H1 (cell line): ENCODE results near the gene C1orf50. TPM values are rescaled to one million over a fixed set of nuclear protein-coding genes. Genes with fewer than 3 reads are reported as not detected.

ENCODE experiments used
- CTCF ChIA-PET: fragments of 300-600 bp; sonication (Branson Sonifier 250); formaldehyde crosslinking; loops from one replicate; lab custom pipeline; 2021; ENCODE audit not compliant: partially characterized antibody; lab: Charles Lee
- POLR2A ChIA-PET: fragments of 300-600 bp; sonication (Branson Sonifier 250); formaldehyde crosslinking; loops from one replicate; lab custom pipeline; 2021; ENCODE audit warnings: inconsistent platforms; ENCODE audit not compliant: partially characterized antibody; lab: Charles Lee
- DNase-seq, 2 experiments: peaks; one replicate each; pipeline versions ENCODE4 v3.0.0 to v3.0.0-alpha.2; 2010 to 2022; ENCODE audit warnings: low spot score in 2 of 2, low read depth in 1 of 2, mixed read lengths in 1 of 2
- FAIRE-seq: peaks from 2 replicates; lab custom pipeline; 2011; peaks lifted over from hg19 to GRCh38; lab: Jason Lieb, UNC
- H2AFZ ChIP-seq: 2 replicates; pipeline ENCODE4 v1.8.1; 2012; ENCODE audit warnings: low read length, inconsistent platforms
- H2AK5ac ChIP-seq: 2 replicates; pipeline ENCODE4 v1.6.1; 2013; ENCODE audit warnings: low read depth, low read length
- H2BK120ac ChIP-seq: replicated peaks from 2 replicates; pipeline ENCODE3; 2013; ENCODE audit warnings: low read depth, low read length, inconsistent platforms
- H2BK12ac ChIP-seq: 2 replicates; pipeline ENCODE4 v1.6.1; 2013; ENCODE audit warnings: low read depth, low read length
- H2BK15ac ChIP-seq: 2 replicates; pipeline ENCODE4 v1.6.1; 2013; ENCODE audit warnings: low read length
- H2BK20ac ChIP-seq: 2 replicates; pipeline ENCODE4 v1.6.1; 2013; ENCODE audit warnings: low read length
- H2BK5ac ChIP-seq: 2 replicates; pipeline ENCODE4 v1.6.1; 2013; ENCODE audit warnings: low read depth, low read length
- H3K14ac ChIP-seq: 2 replicates; pipeline ENCODE4 v1.6.1; 2013; ENCODE audit warnings: inconsistent platforms; ENCODE audit not compliant: insufficient read length
- H3K18ac ChIP-seq: 2 replicates; pipeline ENCODE4 v1.6.1; 2013; ENCODE audit warnings: low read length; ENCODE audit errors: extremely low read depth
- H3K23ac ChIP-seq: 2 replicates; pipeline ENCODE4 v1.6.1; 2013; ENCODE audit warnings: inconsistent platforms; ENCODE audit not compliant: insufficient read length
- H3K23me2 ChIP-seq: 2 replicates; pipeline ENCODE4 v1.6.1; 2013; ENCODE audit warnings: low read depth, low read length
- H3K27ac ChIP-seq: 2 replicates; pipeline ENCODE4 v1.6.1; 2011; ENCODE audit warnings: low read depth, low read length, inconsistent platforms
- H3K27me3 ChIP-seq, 4 experiments: replicated peaks in 1 of 4; 1 replicate in 1 of 4; 2 replicates in 3 of 4; pipeline versions ENCODE4 v1.6.1 to v1.8.1; 2011 to 2013; ENCODE audit warnings: low read length in 3 of 4, mild to moderate bottlenecking in 3 of 4, inconsistent platforms in 2 of 4, mixed read lengths in 2 of 4, moderate library complexity in 1 of 4; ENCODE audit not compliant: control insufficient read depth in 3 of 4, insufficient read depth in 3 of 4; ENCODE audit errors: extremely low read depth in 1 of 4
- H3K36me3 ChIP-seq, 4 experiments: 2 replicates each; pipeline versions ENCODE4 v1.6.1 to v1.8.1; 2011 to 2013; ENCODE audit warnings: mild to moderate bottlenecking in 4 of 4, low read length in 3 of 4, moderate library complexity in 2 of 4, control low read depth in 1 of 4, inconsistent platforms in 1 of 4; ENCODE audit not compliant: insufficient read depth in 4 of 4, control insufficient read depth in 2 of 4
- H3K4ac ChIP-seq: replicated peaks from 2 replicates; pipeline ENCODE3; 2013; ENCODE audit warnings: low read length, low read depth, mixed read lengths, inconsistent platforms; ENCODE audit not compliant: insufficient read length
- H3K4me1 ChIP-seq, 4 experiments: replicated peaks in 1 of 4; 1 replicate in 1 of 4; 2 replicates in 3 of 4; pipeline versions ENCODE4 v1.6.1 to v1.8.1; 2011 to 2013; ENCODE audit warnings: low read length in 3 of 4, inconsistent platforms in 2 of 4, mixed read lengths in 1 of 4; ENCODE audit not compliant: insufficient read depth in 4 of 4, control insufficient read depth in 3 of 4
- H3K4me2 ChIP-seq, 2 experiments: 2 replicates each; pipeline versions ENCODE4 v1.6.1 to v1.8.1; 2011 to 2013; ENCODE audit warnings: low read depth in 2 of 2, low read length in 2 of 2, control low read depth in 1 of 2, inconsistent platforms in 1 of 2, mild to moderate bottlenecking in 1 of 2; ENCODE audit not compliant: insufficient read depth in 1 of 2
- H3K4me3 ChIP-seq, 4 experiments: fragments of 200-600, 300-600 bp in 1 of 4; sonication (generic), shearing (Covaris generic), sonication (Bioruptor Twin) in 1 of 4; 2 replicates each; pipeline versions ENCODE4 v1.5.1 to v1.8.1; 2011 to 2016; ENCODE audit warnings: low read length in 4 of 4, low read depth in 3 of 4, control low read depth in 2 of 4, inconsistent platforms in 2 of 4, mild to moderate bottlenecking in 2 of 4, mixed read lengths in 1 of 4, moderate library complexity in 1 of 4; ENCODE audit not compliant: insufficient read depth in 2 of 4; ENCODE audit errors: extremely low read depth in 1 of 4
- H3K56ac ChIP-seq: replicated peaks from 2 replicates; pipeline ENCODE3; 2013; ENCODE audit warnings: low read depth, mild to moderate bottlenecking, mixed read lengths, low read length, inconsistent platforms; ENCODE audit not compliant: insufficient read length
- H3K79me1 ChIP-seq: 2 replicates; pipeline ENCODE4 v1.6.1; 2013; ENCODE audit warnings: low read depth, low read length, control low read depth
- H3K79me2 ChIP-seq, 2 experiments: 2 replicates each; pipeline versions ENCODE4 v1.6.1 to v1.8.1; 2012 to 2013; ENCODE audit warnings: low read length in 2 of 2, mild to moderate bottlenecking in 2 of 2, inconsistent platforms in 1 of 2; ENCODE audit not compliant: insufficient read depth in 2 of 2, control insufficient read depth in 1 of 2
- H3K9ac ChIP-seq, 4 experiments: replicated peaks in 1 of 4; 1 replicate in 1 of 4; 2 replicates in 3 of 4; pipeline versions ENCODE4 v1.6.1 to v1.8.1; 2011 to 2013; ENCODE audit warnings: low read depth in 3 of 4, low read length in 3 of 4, control low read depth in 2 of 4, mild to moderate bottlenecking in 2 of 4, moderate library complexity in 2 of 4, inconsistent platforms in 1 of 4; ENCODE audit errors: extremely low read depth in 1 of 4
- H3K9me3 ChIP-seq, 2 experiments: 2 replicates each; pipeline versions ENCODE4 v1.6.1 to v1.8.1; 2012 to 2013; ENCODE audit warnings: mild to moderate bottlenecking in 2 of 2, moderate library complexity in 2 of 2, control low read depth in 1 of 2, inconsistent platforms in 1 of 2, low read depth in 1 of 2, low read length in 1 of 2, mixed read lengths in 1 of 2; ENCODE audit not compliant: insufficient read depth in 2 of 2
- H4K20me1 ChIP-seq, 2 experiments: replicated peaks in 1 of 2; 2 replicates each; pipeline versions ENCODE3 to v1.8.1; 2011 to 2013; ENCODE audit warnings: inconsistent platforms in 2 of 2, low read length in 2 of 2, mild to moderate bottlenecking in 1 of 2; ENCODE audit not compliant: insufficient read depth in 2 of 2, control insufficient read depth in 1 of 2
- H4K5ac ChIP-seq: 2 replicates; pipeline ENCODE4 v1.6.1; 2013; ENCODE audit warnings: low read length, low read depth, mixed read lengths, inconsistent platforms; ENCODE audit not compliant: insufficient read length
- H4K8ac ChIP-seq: 2 replicates; pipeline ENCODE4 v1.8.0; 2013; ENCODE audit warnings: mild to moderate bottlenecking, moderate library complexity, low read length, inconsistent platforms; ENCODE audit not compliant: insufficient read depth; ENCODE audit errors: extremely low read depth
- H4K91ac ChIP-seq: replicated peaks from 2 replicates; pipeline ENCODE3; 2013; ENCODE audit warnings: low read length, mixed read lengths, inconsistent platforms; ENCODE audit not compliant: insufficient read length
- CBX8 ChIP-seq: fragments of 300-800, 300-1000 bp; sonication (generic); IDR thresholded peaks from 2 replicates; pipeline ENCODE4 v1.7.1; 2016; ENCODE audit warnings: low read depth, low read length, borderline replicate concordance
- CREB1 ChIP-seq: IDR thresholded peaks from 2 replicates; pipeline ENCODE4 v1.6.1; 2012; ENCODE audit warnings: inconsistent platforms
- CTCF ChIP-seq, 3 experiments: IDR thresholded peaks; 1 replicate in 2 of 3; 2 replicates in 1 of 3; pipeline versions ENCODE4 v1.5.1 to v1.6.1; 2011; ENCODE audit warnings: low read length in 3 of 3, mild to moderate bottlenecking in 3 of 3, inconsistent platforms in 2 of 3, low read depth in 1 of 3, moderate library complexity in 1 of 3; ENCODE audit not compliant: insufficient read depth in 1 of 3; ENCODE audit errors: control extremely low read depth in 1 of 3
- EZH2 ChIP-seq: fragments of 200-600 bp; sonication (generic); IDR thresholded peaks from 2 replicates; pipeline ENCODE4 v1.7.1; 2012; ENCODE audit warnings: low read depth, mild to moderate bottlenecking, moderate library complexity, low read length, inconsistent platforms; ENCODE audit not compliant: severe bottlenecking
- HDAC2 ChIP-seq, 2 experiments: fragments of 300-600 bp in 1 of 2; sonication (generic) in 1 of 2; IDR thresholded peaks; 2 replicates each; pipeline ENCODE4 v1.6.1; 2011 to 2012; ENCODE audit warnings: low read depth in 2 of 2, low read length in 2 of 2, mild to moderate bottlenecking in 2 of 2, moderate library complexity in 2 of 2, borderline replicate concordance in 1 of 2, inconsistent platforms in 1 of 2
- KDM4A ChIP-seq: IDR thresholded peaks from one replicate; pipeline ENCODE4 v1.7.1; 2012; ENCODE audit warnings: low read depth, mild to moderate bottlenecking, moderate library complexity, low read length, inconsistent platforms; ENCODE audit not compliant: severe bottlenecking
- RAD21 ChIP-seq, 2 experiments: IDR thresholded peaks in 1 of 2; conservative IDR thresholded peaks in 1 of 2; 2 replicates each; pipeline ENCODE4 v1.6.1; 2011; ENCODE audit warnings: low read depth in 2 of 2, low read length in 2 of 2, improper control_type of control experiment in 1 of 2, inconsistent platforms in 1 of 2, mild to moderate bottlenecking in 1 of 2, moderate library complexity in 1 of 2
- RFX5 ChIP-seq: IDR thresholded peaks from 2 replicates; pipeline ENCODE4 v1.6.1; 2011; ENCODE audit warnings: low read depth, low read length, improper control_type of control experiment, borderline replicate concordance
- RXRA ChIP-seq: IDR thresholded peaks from 2 replicates; pipeline ENCODE4 v1.6.1; 2011; ENCODE audit warnings: low read depth, mild to moderate bottlenecking, low read length, moderate library complexity; ENCODE audit not compliant: insufficient read depth
- TEAD4 ChIP-seq: IDR thresholded peaks from 2 replicates; pipeline ENCODE4 v1.6.1; 2012; ENCODE audit warnings: low read depth, low read length, inconsistent platforms, mixed read lengths
- WGBS, 2 experiments: shearing (Covaris generic) in 1 of 2; methylation state at CpG; one replicate each; pipeline versions ENCODE4 v1.1.6 to v1.1.7; 2013 to 2015; ENCODE audit warnings: low lambda C conversion rate in 2 of 2, mixed read lengths in 2 of 2, inconsistent platforms in 1 of 2, low coverage in 1 of 2, missing lambda C conversion rate in 1 of 2; ENCODE audit not compliant: insufficient replicate concordance in 2 of 2, insufficient coverage in 1 of 2, insufficient read length in 1 of 2; ENCODE audit errors: extremely low coverage in 1 of 2, missing lambda C conversion rate in 1 of 2; 5-methylcytosine and 5-hydroxymethylcytosine counted together
- polyA plus RNA-seq, 7 experiments: library from polyadenylated mRNA; depleted of rRNA in 3 of 7; stranded (reverse) in 5 of 7; unstranded in 2 of 7; fragments of >200 nt in 5 of 7; fragments of 200-250 nt in 2 of 7; gene quantifications; 1 replicate in 5 of 7; 2 replicates in 1 of 7; 4 replicates in 1 of 7; pipeline versions ENCODE4 v1.2.1 to v1.2.3, GENCODE V29; 2011 to 2013; ENCODE audit warnings: missing spikeins in 2 of 7, mixed read lengths in 2 of 7
- total RNA-seq: library from RNA; stranded (reverse); fragmentation: NEBNext Ultra II Directional; extraction: Animal tissue kit (Norgen Biotek cat#: 25700); gene quantifications from 2 replicates; pipeline ENCODE4 v1.2.1, GENCODE V29; 2021

C1orf50 gene
- total and polyA plus RNA-seq, 2 of the 8 experiments (the other 6 are each of a cell fraction or from before 2014, with no cell fraction given) = 3.2 to 7.1 TPM

- Histone ChIP-seq H3K4me3 (no peak overlapping the region), H3K9me3 (no peaks in the 10 kb centered on the region), H2AFZ (no peak overlapping the region), H2BK120ac (no peak overlapping the region), H3K23me2 (no peaks in the 10 kb centered on the region), H3K79me2 (0 out of 4 replicates have a peak, but pooled peaks cover 0 to 2% of the 10 kb centered on the region in 2 experiments), H2BK5ac (no peak overlapping the region), H4K8ac (no peak overlapping the region), H3K36me3 (peaks cover 5 to 29% (median 19%) of the 10 kb centered on the region in 4 experiments; a peak in 7 of 8 replicates), H2BK15ac (no peak overlapping the region), H3K4me1 (no peaks in the 10 kb centered on the region), H4K5ac (no peak overlapping the region), H3K9ac (no peak overlapping the region), H3K4me2 (no peak overlapping the region), H3K4ac (no peak overlapping the region), H2BK20ac (no peak overlapping the region), H2BK12ac (no peak overlapping the region), H3K27me3 (no peaks in the 10 kb centered on the region), H3K56ac (no peak overlapping the region), H4K91ac (no peak overlapping the region), H4K20me1 (no peaks in the 10 kb centered on the region), H3K23ac (no peak overlapping the region), H2AK5ac (no peak overlapping the region), H3K27ac (no peak overlapping the region), H3K79me1 (no peaks in the 10 kb centered on the region), H3K14ac (no peak overlapping the region), H3K18ac (no peak overlapping the region)
- DNase-seq (no peak), FAIRE-seq (no peak)
- WGBS, 2 experiments = 68% methylated on average over 2 of the region's 2 CpGs; no CpG with 5 or more reads in 1 of the 2 experiments
- ChIA-PET POLR2A (interaction anchor here (0.9 to 1.3 kb wide), 3 partner anchors 11 to 193 kb away, joined by 3 to 4 read pairs (median 4); partner anchors contain the start of gene ZNF691), CTCF (interaction anchor here (0.8 to 2.0 kb wide), 4 partner anchors 11 to 312 kb away, joined by 3 to 5 read pairs (median 4); partner anchors contain the start of gene ZNF691)
- TF ChIP-seq KDM4A = no peak
- TF ChIP-seq CTCF (IDR thresholded peaks at IDR 0.05; ENCODE audit: control extremely low read depth in 1 of 3, insufficient read depth in 1 of 3, low read depth in 1 of 3, low read length in 3 of 3) = no peak
- TF ChIP-seq RAD21 (IDR thresholded peaks at IDR 0.05 in 1 of 2, conservative IDR thresholded peaks at IDR 0.05 in 1 of 2; ENCODE audit: low read depth in 2 of 2, low read length in 2 of 2) = no peak
- no peak for TF ChIP-seq EZH2
- TF ChIP-seq RFX5 = no peak
- no peak for TF ChIP-seq CREB1
- TF ChIP-seq CBX8 = no peak
- no peak for TF ChIP-seq HDAC2 (IDR thresholded peaks at IDR 0.05; ENCODE audit: borderline replicate concordance in 1 of 2, low read depth in 2 of 2, low read length in 2 of 2)
- no peak for TF ChIP-seq TEAD4
- TF ChIP-seq RXRA = no peak
Measured at GRCh38 chr1:42773420-42773819, 6.4 kb downstream of the C1orf50 start.
